GM19351 (cell line): ENCODE data around the gene HOXD10.

Experiments
- ATAC-seq: cut with Tn5 transposase; IDR thresholded peaks from one replicate; pipeline ENCODE4 v1.9.1; 2021; ENCODE audit warnings: mild to moderate bottlenecking, moderate library complexity; ENCODE audit not compliant: unreplicated experiment

The HOXD10 gene

GRCh38 chr2:176148751-176149421 is 32.3 kb downstream of the HOXD10 start:
- no peak for ATAC-seq

DNA sequence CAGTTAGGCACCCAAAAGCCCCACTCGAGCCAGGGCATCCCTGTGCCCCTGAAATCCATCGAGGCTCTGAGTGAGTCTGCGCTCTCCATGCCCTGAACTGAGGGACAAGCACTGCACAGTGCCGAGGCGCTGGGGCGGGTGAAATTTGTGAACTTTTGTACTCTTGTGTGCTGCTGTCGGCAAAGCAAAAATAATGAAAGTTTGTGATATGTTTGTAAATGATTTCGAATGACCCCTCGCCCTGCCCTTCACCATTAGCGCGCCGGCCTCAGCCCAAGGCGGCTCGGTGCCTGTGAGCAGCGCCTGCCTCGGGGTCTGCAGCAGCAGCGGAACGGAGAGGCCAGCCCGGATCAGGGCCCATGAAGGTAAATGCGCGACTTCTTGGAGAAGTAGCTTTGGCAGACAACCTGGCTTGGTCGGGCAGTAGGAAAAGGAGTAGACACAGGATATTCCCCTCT is 32.9 kb downstream of the HOXD10 start:
- no peak for ATAC-seq

GRCh38 chr2:176149939-176150583 is 33.5 kb downstream of the HOXD10 start:
- no peak for ATAC-seq

DNA sequence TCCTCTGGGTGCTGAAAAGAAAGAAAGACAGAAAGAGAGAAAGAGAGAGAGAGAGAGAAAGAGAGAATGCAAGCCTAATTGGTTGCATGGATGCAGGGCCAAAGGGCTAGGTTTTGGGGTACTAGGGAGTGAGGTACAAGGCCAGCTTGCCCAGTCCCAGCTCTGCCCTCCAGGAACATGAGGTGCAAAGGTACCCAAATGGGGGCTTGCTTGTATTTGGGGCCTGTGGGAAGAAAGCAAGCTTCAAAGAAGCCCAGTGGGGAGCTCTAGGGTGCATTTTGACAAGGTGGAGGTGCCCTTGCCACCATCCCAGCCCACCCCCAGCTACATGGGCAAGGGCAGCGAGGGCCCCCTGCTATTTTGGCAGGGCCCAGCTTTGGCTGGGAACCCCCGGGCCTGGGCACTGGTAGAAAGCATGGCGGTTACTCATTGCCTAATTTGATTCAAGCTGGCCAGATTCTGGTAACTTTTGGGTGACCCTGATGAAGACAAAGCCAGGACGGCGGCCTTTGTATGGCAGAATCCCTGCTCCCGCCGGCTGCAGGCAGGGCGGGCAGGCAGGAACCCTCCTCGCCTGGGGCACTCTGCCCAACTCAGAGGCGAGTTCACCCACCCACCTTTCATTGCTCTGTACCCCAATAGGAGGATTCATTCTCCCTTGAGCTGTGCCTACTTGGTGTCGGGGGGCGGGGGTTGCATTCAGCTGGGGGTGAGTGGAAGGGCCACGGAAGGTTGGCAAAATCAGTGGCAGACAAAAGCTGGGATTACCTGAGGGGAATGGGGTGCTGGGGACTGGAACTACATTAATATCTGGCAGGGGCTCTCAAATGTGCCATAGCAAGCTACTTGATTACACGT is 34.2 kb downstream of the HOXD10 start:
- ATAC-seq = no peak

GRCh38 chr2:176151442-176152287 is 35.1 kb downstream of the HOXD10 start, which contains the start of gene HOXD4:
TSS of gene HOXD4 (plus strand) at chr2:176151550. CDS start at chr2:176151634, 84 bp downstream.
- ATAC-seq = no peak

GRCh38 chr2:176152350-176153181 is 36.0 kb downstream of the HOXD10 start:
- no peak for ATAC-seq

DNA sequence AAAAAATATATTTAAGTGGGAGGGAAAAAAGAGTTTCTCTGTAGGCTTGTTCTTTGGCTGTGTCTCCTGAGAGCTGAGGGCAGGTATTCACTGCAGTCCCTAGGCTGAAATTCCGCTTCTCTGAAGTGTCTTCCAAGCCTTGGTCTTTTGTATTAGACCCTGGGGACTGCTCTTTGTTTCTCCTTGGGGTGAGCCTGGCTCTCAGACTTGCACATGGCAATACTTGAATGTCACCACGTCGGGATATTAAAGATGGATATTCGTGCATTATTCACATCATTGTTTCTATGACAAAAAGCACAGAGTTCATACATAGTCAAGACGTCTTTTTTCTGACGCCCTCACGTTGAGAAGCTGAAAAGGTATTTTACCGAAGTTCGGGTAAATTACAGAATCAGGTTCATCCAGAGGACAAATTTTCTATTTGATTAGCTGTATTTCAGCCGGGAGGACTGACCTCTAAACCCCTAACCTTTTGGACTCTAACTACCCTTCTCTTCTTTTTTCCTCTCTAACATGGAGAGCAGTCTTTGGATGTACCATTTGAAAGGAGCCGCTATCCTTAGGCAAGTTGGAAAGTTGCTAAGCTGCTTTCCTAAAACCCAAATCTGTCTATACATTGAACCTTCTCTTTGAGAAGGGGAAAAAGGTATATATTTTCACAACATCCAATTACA is 38.1 kb downstream of the HOXD10 start:
- no peak for ATAC-seq

GRCh38 chr2:176155356-176156044 is 38.9 kb downstream of the HOXD10 start:
- no peak for ATAC-seq

DNA sequence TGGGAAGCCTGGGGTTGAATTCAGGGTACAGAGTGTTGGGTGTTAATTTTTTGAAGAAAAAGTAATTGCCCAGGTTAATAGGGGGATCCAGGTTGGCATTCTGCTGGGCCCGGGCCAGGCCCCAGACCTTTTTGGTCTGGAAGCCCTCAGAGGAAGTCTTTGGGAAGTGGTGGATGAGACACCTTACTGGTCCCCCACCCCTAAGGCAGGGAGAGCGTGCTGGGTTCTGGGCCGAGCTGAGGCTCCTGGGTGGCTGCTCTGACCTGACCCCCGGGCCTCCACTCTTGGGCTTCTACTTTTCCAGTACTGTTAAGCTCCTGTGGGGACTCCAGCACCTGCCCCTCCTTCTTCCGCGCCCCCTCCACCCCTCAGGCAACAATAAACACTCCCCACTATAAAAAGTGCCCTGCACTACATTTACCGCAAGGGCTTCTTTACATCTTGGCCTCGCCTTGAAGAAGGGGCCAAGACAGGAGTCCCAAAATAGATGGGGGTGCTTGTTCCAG is 39.8 kb downstream of the HOXD10 start:
- ATAC-seq = no peak

DNA sequence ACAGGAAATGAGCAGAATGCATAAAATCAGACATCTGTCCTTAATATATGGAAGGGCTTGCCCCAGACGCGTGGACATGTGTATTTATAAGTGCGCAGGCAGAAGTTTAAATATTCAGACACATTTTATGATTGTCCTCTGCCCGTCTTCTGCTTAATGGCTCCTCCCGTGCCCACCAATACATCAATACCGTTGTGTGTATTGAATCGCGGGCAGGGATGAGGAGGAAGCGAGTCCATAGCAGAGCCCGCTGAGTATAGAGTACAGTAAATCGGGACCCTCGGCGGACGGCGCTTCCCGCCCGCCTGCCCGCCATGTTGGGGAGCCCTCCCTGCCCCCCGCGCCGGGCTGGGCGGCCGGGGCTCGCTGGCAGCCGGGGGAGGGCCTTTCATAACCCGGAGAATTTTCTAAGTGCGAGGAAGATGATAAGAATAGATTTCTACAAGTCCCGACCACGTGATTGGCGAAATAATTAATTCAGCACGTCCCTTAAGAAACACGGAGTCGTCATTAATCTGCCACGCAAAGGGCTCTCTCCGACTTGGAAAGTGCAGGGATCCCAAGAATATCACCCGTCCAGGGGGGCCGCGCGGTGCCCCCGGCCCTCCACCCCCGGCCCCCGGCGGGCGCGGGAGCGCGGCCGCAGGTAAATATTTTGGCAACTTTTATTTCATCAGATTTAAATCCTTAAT is 40.4 kb downstream of the HOXD10 start, which contains the start of gene HOXD3:
TSS of gene HOXD3 (plus strand) at position 501 of the 692 bp plus-strand sequence. CDS start 11,808 bp downstream, outside the sequence.
- no peak for ATAC-seq

- no peak for ATAC-seq
Observed at GRCh38 chr2:176157499-176158185, 41.1 kb downstream of the HOXD10 start.

DNA sequence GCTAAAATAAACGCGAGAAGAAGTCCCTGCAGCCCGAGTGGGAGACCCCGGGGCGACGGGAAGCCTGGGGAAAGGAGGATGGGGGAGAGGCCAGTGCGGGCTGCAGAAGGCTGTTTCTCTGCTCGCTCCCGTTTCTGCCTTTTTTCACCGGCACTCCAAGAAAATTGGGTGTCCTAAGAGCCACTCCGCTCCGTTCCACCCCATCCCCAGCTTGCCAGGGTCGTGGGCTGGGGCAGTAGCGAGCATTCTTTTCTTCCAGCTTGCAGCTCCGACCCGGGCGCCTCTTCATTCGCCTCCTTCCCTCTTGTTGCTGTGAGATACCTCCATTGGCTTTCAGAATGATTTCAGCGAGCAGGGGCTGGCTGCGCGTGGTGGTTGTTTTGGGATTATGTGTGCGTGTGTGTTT is 41.6 kb downstream of the HOXD10 start:
- ATAC-seq = no peak

DNA sequence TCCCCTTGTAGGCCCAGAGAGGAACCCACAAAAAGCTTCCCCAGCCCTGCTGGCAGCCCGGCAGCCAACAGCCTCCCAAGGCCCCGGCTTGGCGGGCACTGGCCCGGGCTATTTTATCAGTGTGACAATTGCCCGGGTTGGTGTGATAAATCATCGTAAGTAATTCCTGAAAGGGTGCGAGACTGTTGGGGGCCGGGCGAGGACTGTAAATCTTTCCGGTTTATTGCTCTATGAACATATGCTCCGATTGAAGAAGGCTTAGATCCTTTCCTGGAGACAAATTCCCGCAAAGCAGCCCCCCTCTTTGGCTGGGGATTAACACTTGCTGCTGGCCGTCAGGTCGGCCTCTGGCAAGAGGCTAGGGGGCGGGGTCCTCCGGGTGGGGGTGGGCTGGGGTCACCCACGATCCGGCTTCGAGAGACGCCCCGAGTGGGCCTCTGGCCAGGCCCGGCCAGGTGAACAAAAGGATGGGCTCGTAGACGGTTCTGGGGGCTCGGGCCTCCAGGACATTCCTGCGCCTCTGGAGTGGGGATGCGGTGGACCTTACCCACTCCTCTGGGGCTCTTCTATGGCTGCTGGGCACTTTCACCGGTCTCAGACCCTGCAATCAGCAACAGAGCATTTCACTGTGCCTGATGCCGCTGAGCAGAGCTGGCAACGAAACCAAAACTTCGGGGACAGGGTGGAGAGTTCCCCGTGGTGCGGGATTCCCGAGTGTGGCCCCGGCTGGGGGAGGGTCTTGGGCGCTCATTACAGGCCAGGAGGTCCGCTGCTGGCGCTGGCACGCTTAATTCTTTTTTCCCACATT is 42.5 kb downstream of the HOXD10 start:
- ATAC-seq = no peak

DNA sequence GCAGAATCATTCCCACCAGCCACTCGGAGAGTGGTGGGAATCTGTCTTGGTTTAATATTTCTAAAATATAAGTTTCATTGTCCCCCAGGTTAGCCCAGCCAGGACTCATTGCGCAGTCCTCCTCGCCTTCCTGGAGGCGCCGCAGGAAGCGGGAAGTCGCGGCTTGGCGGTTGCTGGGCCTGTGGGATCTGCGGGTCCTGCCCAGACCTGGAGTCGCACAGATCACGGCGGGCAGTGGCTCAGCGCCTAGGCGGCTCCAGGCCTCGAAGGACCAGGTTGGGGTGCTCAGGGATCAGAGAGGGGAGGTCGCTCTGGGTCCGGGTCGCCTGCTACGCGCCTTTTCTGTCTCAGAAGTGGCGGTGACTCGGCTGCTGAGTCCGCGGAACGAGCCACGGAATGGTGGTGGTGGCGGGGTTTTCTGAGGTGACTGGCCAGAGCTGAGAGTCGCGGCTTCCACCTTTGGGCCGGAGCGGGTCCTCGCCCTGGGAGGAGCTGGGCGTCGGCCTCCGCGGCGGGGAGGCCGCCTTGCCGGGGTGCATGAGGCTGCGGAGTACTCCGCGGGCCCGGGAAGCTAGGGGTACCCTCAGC is 43.2 kb downstream of the HOXD10 start:
- ATAC-seq = no peak

DNA sequence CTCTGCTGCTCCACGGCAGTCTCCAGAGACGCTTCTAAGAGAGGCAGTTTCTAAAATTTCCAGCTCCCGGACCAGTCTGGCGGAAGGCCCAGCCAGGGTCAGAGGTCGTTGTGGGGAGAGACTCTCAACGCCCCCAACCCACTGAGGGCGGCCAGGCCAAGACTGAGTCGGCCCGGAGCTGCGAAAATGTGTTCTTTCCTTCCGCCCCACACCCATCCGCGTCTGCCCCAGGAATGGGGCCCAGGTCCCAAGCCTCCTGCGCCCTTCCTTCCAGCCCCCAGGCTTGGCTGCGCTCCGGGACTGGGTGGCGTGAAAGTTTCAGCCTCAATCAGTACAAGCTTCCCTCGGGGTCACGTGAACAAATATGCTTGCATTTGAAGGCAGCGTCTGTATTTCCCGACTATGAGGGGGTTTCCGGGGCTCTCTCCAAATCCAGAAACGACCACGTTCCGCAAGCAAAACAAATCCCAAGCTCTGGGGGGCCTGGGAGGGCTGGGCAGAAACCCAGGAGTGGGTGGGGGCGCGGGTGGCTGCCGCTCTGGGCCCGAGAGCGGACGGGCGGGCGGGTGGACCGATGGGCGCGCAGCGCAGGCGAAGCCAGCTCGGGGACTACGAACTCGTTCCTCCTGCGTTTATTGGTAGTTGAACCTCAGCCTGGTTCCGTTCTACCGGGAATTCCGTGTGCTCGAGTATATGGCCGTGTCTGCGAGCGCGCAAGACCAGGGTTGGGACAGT is 43.8 kb downstream of the HOXD10 start:
- no peak for ATAC-seq
